Keratinocyte (primary cell): Measurements from ENCODE around the gene LLCFC1. TPM values are rescaled to one million over a fixed set of nuclear protein-coding genes. Genes with fewer than 3 reads are reported as not detected.

Experiments
- DNase-seq: peaks from one replicate; pipeline ENCODE4 v3.0.0-alpha.2; 2011; ENCODE audit warnings: low read depth, missing footprints, low spot score
- FAIRE-seq: peaks from 2 replicates; lab custom pipeline; 2011; peaks lifted over from hg19 to GRCh38; lab: Jason Lieb, UNC
- H2AFZ ChIP-seq: 2 replicates; pipeline ENCODE4 v1.6.0; 2012; ENCODE audit warnings: low read length, control low read depth, inconsistent platforms; ENCODE audit not compliant: control insufficient read depth
- H3K27ac ChIP-seq: 2 replicates; pipeline ENCODE4 v1.5.1; 2011; ENCODE audit warnings: low read length; ENCODE audit not compliant: control insufficient read depth, insufficient read depth
- H3K27me3 ChIP-seq: 3 replicates; pipeline ENCODE4 v1.6.0; 2011; ENCODE audit warnings: low read length; ENCODE audit not compliant: control insufficient read depth, insufficient read depth; ENCODE audit errors: extremely low read depth
- H3K36me3 ChIP-seq, 2 experiments: 2 replicates in 1 of 2; 3 replicates in 1 of 2; pipeline ENCODE4 v1.5.1; 2011; ENCODE audit warnings: low read length in 2 of 2, mild to moderate bottlenecking in 1 of 2; ENCODE audit not compliant: control insufficient read depth in 2 of 2, insufficient read depth in 2 of 2; ENCODE audit errors: extremely low read depth in 1 of 2
- H3K4me1 ChIP-seq: 3 replicates; pipeline ENCODE4 v1.5.1; 2011; ENCODE audit warnings: low read length; ENCODE audit not compliant: control insufficient read depth, insufficient read depth; ENCODE audit errors: extremely low read depth
- H3K4me2 ChIP-seq: 3 replicates; pipeline ENCODE4 v1.6.0; 2011; ENCODE audit warnings: low read depth, low read length; ENCODE audit not compliant: control insufficient read depth, insufficient read depth; ENCODE audit errors: extremely low read depth
- H3K4me3 ChIP-seq, 3 experiments: fragments of 200-600 bp in 1 of 3; sonication (generic) in 1 of 3; 2 replicates in 2 of 3; 3 replicates in 1 of 3; pipeline ENCODE4 v1.5.1; 2011 to 2016; ENCODE audit warnings: low read length in 3 of 3, mild to moderate bottlenecking in 3 of 3, control low read depth in 2 of 3, inconsistent platforms in 1 of 3, low read depth in 1 of 3, mixed read lengths in 1 of 3, mixed run types in 1 of 3, moderate library complexity in 1 of 3; ENCODE audit not compliant: control insufficient read depth in 2 of 3, insufficient read depth in 2 of 3; ENCODE audit errors: extremely low read depth in 1 of 3
- H3K79me2 ChIP-seq: 2 replicates; pipeline ENCODE4 v1.6.0; 2012; ENCODE audit warnings: low read length; ENCODE audit not compliant: control insufficient read depth, insufficient read depth
- H3K9ac ChIP-seq: 3 replicates; pipeline ENCODE4 v1.6.0; 2011; ENCODE audit warnings: low read length; ENCODE audit not compliant: control insufficient read depth, insufficient read depth; ENCODE audit errors: extremely low read depth
- H3K9me1 ChIP-seq: 3 replicates; pipeline ENCODE4 v1.6.0; 2011; ENCODE audit warnings: low read length; ENCODE audit not compliant: control insufficient read depth, insufficient read depth; ENCODE audit errors: extremely low read depth
- H3K9me3 ChIP-seq: 2 replicates; pipeline ENCODE4 v1.5.1; 2012; ENCODE audit warnings: low read depth, low read length; ENCODE audit not compliant: control insufficient read depth
- H4K20me1 ChIP-seq: 3 replicates; pipeline ENCODE4 v1.6.0; 2011; ENCODE audit warnings: low read length; ENCODE audit not compliant: control insufficient read depth, insufficient read depth; ENCODE audit errors: extremely low read depth
- EZH2 ChIP-seq: IDR thresholded peaks from one replicate; pipeline ENCODE4 v1.6.1; 2012; ENCODE audit warnings: inconsistent platforms, mild to moderate bottlenecking, low read length, moderate library complexity
- dilution Hi-C: fragments of 300-500 bp; cut with MboI; formaldehyde crosslinking; loops from one replicate; pipeline ENCODE4 v1.7.0; 2020; ENCODE audit warnings: low sequenced_read_pairs; ENCODE audit not compliant: extremely low pct_ligation_motif_present
- polyA plus RNA-seq, 5 experiments: library from polyadenylated mRNA; depleted of rRNA in 3 of 5; stranded (reverse) in 3 of 5; stranded (forward) in 1 of 5; unstranded in 1 of 5; fragments of >200 nt; gene quantifications; 1 replicate in 1 of 5; 2 replicates in 3 of 5; 3 replicates in 1 of 5; pipeline versions ENCODE4 v1.2.1 to v1.2.3, GENCODE V29; 2011 to 2012; ENCODE audit warnings: missing spikeins in 2 of 5, low read depth in 1 of 5, low replicate concordance in 1 of 5
- TF ChIP-seq, protein P1 (sequence below), 3 experiments: IDR thresholded peaks in 1 of 3; conservative IDR thresholded peaks in 1 of 3; optimal IDR thresholded peaks in 1 of 3; 2 replicates in 2 of 3; 3 replicates in 1 of 3; pipeline versions ENCODE3 to v1.5.1; 2011; ENCODE audit warnings: low read length in 3 of 3, mild to moderate bottlenecking in 3 of 3, moderate library complexity in 2 of 3, control low read depth in 1 of 3, inconsistent platforms in 1 of 3; ENCODE audit not compliant: insufficient read depth in 2 of 3; ENCODE audit errors: extremely low read depth in 1 of 3

Gene LLCFC1
- polyA plus RNA-seq, 1 donor (not counting 4 experiments of a cell fraction or from before 2014, with no cell fraction given) = not detected

DNA sequence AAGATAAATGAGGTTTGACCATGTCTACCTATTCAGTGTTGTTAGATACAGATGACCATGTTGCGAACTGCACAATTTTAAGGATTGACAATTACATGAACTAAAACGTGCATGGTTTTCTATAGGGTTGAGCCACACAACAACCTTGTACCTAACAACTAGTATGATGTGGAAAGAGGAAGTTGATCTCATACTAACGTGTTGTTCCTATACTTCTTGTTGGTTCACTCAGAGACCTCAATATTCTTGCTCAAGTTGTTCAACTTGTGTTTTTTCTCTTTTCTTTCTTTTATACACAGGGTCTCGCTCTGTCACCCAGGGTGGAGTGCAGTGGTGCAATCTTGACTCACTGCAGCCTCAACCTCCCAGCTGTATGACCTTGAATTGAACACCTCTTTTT lies 28.9 kb downstream of the LLCFC1 start:
- Histone ChIP-seq H3K79me2 (no peaks in the 10 kb centered on the region), H2AFZ (no peak overlapping the region), H3K9me1 (no peaks in the 10 kb centered on the region), H3K36me3 (no peaks in the 10 kb centered on the region), H3K4me1 (no peaks in the 10 kb centered on the region), H3K9ac (no peak overlapping the region), H3K27me3 (no peaks in the 10 kb centered on the region), H3K9me3 (no peaks in the 10 kb centered on the region), H3K4me2 (no peak overlapping the region), H3K27ac (no peak overlapping the region), H3K4me3 (no peak overlapping the region), H4K20me1 (no peaks in the 10 kb centered on the region)
- DNase-seq (no peak), FAIRE-seq (no peak)
- no peak for TF ChIP-seq EZH2
- TF ChIP-seq, protein P1, sequence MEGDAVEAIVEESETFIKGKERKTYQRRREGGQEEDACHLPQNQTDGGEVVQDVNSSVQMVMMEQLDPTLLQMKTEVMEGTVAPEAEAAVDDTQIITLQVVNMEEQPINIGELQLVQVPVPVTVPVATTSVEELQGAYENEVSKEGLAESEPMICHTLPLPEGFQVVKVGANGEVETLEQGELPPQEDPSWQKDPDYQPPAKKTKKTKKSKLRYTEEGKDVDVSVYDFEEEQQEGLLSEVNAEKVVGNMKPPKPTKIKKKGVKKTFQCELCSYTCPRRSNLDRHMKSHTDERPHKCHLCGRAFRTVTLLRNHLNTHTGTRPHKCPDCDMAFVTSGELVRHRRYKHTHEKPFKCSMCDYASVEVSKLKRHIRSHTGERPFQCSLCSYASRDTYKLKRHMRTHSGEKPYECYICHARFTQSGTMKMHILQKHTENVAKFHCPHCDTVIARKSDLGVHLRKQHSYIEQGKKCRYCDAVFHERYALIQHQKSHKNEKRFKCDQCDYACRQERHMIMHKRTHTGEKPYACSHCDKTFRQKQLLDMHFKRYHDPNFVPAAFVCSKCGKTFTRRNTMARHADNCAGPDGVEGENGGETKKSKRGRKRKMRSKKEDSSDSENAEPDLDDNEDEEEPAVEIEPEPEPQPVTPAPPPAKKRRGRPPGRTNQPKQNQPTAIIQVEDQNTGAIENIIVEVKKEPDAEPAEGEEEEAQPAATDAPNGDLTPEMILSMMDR (optimal IDR thresholded peaks at IDR 0.05 in 1 of 3, IDR thresholded peaks at IDR 0.05 in 1 of 3, conservative IDR thresholded peaks at IDR 0.05 in 1 of 3; ENCODE audit: extremely low read depth in 1 of 3, insufficient read depth in 2 of 3, low read length in 3 of 3) = no peak
- dilution Hi-C loops = no loop called here

DNA sequence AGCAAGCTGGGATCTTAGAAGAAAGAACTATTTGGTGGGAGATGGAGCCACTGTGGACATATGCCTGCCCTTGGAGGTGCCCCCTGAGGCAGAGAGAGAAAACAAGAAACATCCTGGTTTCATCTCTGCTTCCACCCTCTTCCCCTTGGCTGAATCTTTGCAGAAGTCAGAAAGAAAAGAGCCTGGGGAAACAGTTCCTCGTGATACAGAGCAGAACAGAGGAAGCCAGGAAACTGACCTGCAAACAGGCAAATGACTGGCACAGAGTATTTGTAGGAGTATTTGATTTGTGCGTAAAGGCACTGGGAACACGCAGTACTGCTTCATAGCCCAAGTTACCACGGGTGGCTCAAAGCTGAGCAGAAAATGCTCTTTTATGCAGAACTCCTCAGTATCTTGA lies 29.9 kb downstream of the LLCFC1 start:
- H3K9ac ChIP-seq = no peak overlapping the region
- FAIRE-seq (no peak), DNase-seq (no peak)
- H3K4me1 ChIP-seq = no peaks in the 10 kb centered on the region
- no peaks in the 10 kb centered on the region for H3K36me3 ChIP-seq
- no peaks in the 10 kb centered on the region for H3K27me3 ChIP-seq
- dilution Hi-C loops = no loop called here
- no peak for TF ChIP-seq EZH2
- TF ChIP-seq, protein P1 (optimal IDR thresholded peaks at IDR 0.05 in 1 of 3, IDR thresholded peaks at IDR 0.05 in 1 of 3, conservative IDR thresholded peaks at IDR 0.05 in 1 of 3; ENCODE audit: extremely low read depth in 1 of 3, insufficient read depth in 2 of 3, low read length in 3 of 3) = no peak
- H3K79me2 ChIP-seq = no peaks in the 10 kb centered on the region
- H3K9me3 ChIP-seq = no peaks in the 10 kb centered on the region
- no peak overlapping the region for H3K27ac ChIP-seq
- no peak overlapping the region for H3K4me2 ChIP-seq
- H2AFZ ChIP-seq = no peak overlapping the region
- no peaks in the 10 kb centered on the region for H3K9me1 ChIP-seq
- H4K20me1 ChIP-seq = no peaks in the 10 kb centered on the region
- no peak overlapping the region for H3K4me3 ChIP-seq
